LHCN-M2 (cell line): Measurements from ENCODE around the gene STK32B. TPM values are rescaled to one million over a fixed set of nuclear protein-coding genes. Genes with fewer than 3 reads are reported as not detected.
"Not testable (repeated sequence)": the region's sequence is repeated elsewhere in the genome, so short reads cannot be mapped to it uniquely, and the experiment has no call there.

ENCODE experiments used
- DNase-seq: peaks from one replicate; pipeline ENCODE4 v3.0.0-alpha.2; 2012; ENCODE audit warnings: low read depth
- total RNA-seq: library from RNA; depleted of rRNA; stranded (reverse); fragments of >200 nt; gene quantifications from 2 replicates; pipeline ENCODE4 v1.2.3, GENCODE V29; 2014

Gene STK32B
- total RNA-seq, 1 experiment from 2014 or later: 0.52 TPM

GRCh38 chr4:5030221-5030620, 21.1 kb upstream of the STK32B start:
- no peak for DNase-seq

GRCh38 chr4:5030927-5031326, 20.4 kb upstream of the STK32B start:
- DNase-seq: no peak

GRCh38 chr4:5032813-5033212, 18.5 kb upstream of the STK32B start:
- DNase-seq: no peak

- peak; percentile 11 for DNase-seq
Measured at GRCh38 chr4:5033281-5033841, 17.9 kb upstream of the STK32B start.

- DNase-seq: no peak
Measured at GRCh38 chr4:5034206-5034605, 17.1 kb upstream of the STK32B start.

GRCh38 chr4:5036239-5036638, 15.0 kb upstream of the STK32B start:
- peak; percentile 13 for DNase-seq

GRCh38 chr4:5037553-5038551, 13.4 kb upstream of the STK32B start:
- peak; percentile 95 for DNase-seq

GRCh38 chr4:5039800-5040199, 11.5 kb upstream of the STK32B start:
- no peak for DNase-seq

- DNase-seq: no peak
Measured at GRCh38 chr4:5040856-5041620, 10.2 kb upstream of the STK32B start.

GRCh38 chr4:5041699-5042098, 9.6 kb upstream of the STK32B start:
- DNase-seq: no peak

GRCh38 chr4:5043579-5043978, 7.7 kb upstream of the STK32B start:
- DNase-seq: no peak

GRCh38 chr4:5044341-5044740, 6.9 kb upstream of the STK32B start:
- no peak for DNase-seq

- no peak for DNase-seq
Measured at GRCh38 chr4:5045097-5045496, 6.2 kb upstream of the STK32B start.

GRCh38 chr4:5048721-5049120, 2.6 kb upstream of the STK32B start:
- no peak for DNase-seq

- DNase-seq: peak; percentile 65
Measured at GRCh38 chr4:5050520-5051277, 581 bp upstream of the STK32B start.

GRCh38 chr4:5052204-5052702, 973 bp downstream of the STK32B start:
- no peak for DNase-seq

GRCh38 chr4:5052726-5053425, 1.6 kb downstream of the STK32B start:
- DNase-seq: no peak

GRCh38 chr4:5054532-5054931, 3.3 kb downstream of the STK32B start:
- no peak for DNase-seq

GRCh38 chr4:5055411-5055810, 4.1 kb downstream of the STK32B start:
- DNase-seq: no peak

GRCh38 chr4:5066101-5066500, 14.8 kb downstream of the STK32B start:
- no peak for DNase-seq

GRCh38 chr4:5066968-5067367, 15.7 kb downstream of the STK32B start:
- DNase-seq: not testable (repeated sequence)
